GM12801 (cell line): ENCODE data around the gene GPC6.

Experiments
- TF ChIP-seq, protein P1 (sequence below): IDR thresholded peaks from one replicate; pipeline ENCODE4 v1.5.1; 2011; ENCODE audit warnings: control low read depth; ENCODE audit not compliant: insufficient read length; ENCODE audit errors: extremely low read depth

Gene GPC6

GRCh38 chr13:93280688-93281087, 54.1 kb downstream of the GPC6 start:
- TF ChIP-seq, protein P1, sequence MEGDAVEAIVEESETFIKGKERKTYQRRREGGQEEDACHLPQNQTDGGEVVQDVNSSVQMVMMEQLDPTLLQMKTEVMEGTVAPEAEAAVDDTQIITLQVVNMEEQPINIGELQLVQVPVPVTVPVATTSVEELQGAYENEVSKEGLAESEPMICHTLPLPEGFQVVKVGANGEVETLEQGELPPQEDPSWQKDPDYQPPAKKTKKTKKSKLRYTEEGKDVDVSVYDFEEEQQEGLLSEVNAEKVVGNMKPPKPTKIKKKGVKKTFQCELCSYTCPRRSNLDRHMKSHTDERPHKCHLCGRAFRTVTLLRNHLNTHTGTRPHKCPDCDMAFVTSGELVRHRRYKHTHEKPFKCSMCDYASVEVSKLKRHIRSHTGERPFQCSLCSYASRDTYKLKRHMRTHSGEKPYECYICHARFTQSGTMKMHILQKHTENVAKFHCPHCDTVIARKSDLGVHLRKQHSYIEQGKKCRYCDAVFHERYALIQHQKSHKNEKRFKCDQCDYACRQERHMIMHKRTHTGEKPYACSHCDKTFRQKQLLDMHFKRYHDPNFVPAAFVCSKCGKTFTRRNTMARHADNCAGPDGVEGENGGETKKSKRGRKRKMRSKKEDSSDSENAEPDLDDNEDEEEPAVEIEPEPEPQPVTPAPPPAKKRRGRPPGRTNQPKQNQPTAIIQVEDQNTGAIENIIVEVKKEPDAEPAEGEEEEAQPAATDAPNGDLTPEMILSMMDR, result no peak

GRCh38 chr13:93283255-93283654, 56.6 kb downstream of the GPC6 start:
- TF ChIP-seq, protein P1, result no peak

DNA sequence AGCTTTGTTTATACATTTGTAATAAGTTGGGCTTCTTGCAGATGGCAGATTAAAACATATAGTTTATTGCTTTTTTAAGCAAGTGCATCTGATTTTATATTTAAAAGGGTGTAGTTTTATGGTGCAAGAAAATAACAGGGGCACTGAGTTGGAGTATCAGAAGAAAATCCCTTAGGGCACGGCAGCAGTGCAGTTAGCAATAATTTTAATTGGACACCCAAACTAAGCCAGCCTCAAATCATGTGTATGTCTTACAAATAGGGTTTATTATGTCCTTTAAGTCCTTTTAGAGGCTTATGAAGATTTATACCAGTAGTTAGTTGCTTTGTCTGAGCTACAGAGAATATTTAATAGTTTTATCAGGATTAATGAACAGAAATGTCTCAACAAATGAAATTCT, 57.5 kb downstream of the GPC6 start:
- TF ChIP-seq, protein P1, result no peak

DNA sequence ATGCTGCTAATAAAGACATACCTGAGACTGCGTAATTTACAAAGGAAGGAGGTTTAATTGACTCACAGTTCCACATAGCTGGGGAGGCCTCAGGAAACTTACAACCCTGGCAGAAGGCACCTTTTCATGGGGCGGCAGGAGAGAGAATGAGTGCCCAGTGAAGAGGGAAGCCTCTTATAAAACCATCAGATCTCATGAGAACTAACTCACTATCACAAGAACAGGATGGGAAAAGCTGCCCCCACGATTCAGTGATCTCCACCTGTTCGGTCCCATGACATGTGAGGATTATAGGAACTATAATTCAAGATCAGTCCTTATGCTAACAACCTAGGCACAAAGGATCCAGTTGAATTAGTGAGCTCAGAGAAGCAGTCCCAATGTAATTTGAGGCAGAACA, 59.4 kb downstream of the GPC6 start:
- TF ChIP-seq, protein P1, result no peak

- TF ChIP-seq, protein P1, result no peak
Observed at GRCh38 chr13:93289053-93289452, 62.4 kb downstream of the GPC6 start.

- TF ChIP-seq, protein P1, result no peak
Observed at GRCh38 chr13:93289842-93290241, 63.2 kb downstream of the GPC6 start.

DNA sequence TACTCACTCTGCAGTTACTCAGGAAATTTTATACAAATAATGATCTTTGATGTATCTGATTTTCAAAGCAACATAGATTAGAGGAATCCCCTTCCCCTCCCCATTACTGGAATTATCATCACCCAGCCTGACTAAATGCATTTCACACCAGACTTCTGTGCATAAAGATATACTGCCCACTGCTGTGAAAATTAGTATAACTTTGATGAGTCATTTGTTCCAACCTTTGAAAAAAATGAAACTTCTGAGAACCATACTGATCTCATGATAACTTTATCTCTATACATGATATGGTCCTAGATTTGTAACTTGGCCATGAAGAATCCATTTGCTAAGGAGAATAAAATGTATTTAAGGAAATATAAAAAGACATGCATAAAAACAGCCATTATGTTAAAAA, 63.9 kb downstream of the GPC6 start:
- TF ChIP-seq, protein P1, result no peak

- TF ChIP-seq, protein P1, result no peak
Observed at GRCh38 chr13:93292366-93292765, 65.8 kb downstream of the GPC6 start.
